GM12878 (cell line): Measurements from ENCODE around the gene DQX1. TPM values are rescaled to one million over a fixed set of nuclear protein-coding genes. Genes with fewer than 3 reads are reported as not detected.
A peak's percentile ranks its signal among the peaks of the same experiment; 100 is the strongest.

Source experiments
- BRCA1 ChIP-seq: IDR thresholded peaks from 2 replicates; pipeline ENCODE4 v1.6.1; 2011; ENCODE audit warnings: low read depth, low read length, improper control_type of control experiment
- FOXK2 ChIP-seq: fragments of 450-650 bp; IDR thresholded peaks from 2 replicates; pipeline ENCODE4 v1.6.1; 2017; ENCODE audit warnings: mild to moderate bottlenecking, moderate library complexity
- GATAD2B ChIP-seq: fragments of 450-650 bp; conservative IDR thresholded peaks from 2 replicates; pipeline ENCODE4 v1.6.1; 2017; ENCODE audit warnings: low read depth, mild to moderate bottlenecking, moderate library complexity
- MEF2A ChIP-seq: IDR thresholded peaks from 2 replicates; pipeline ENCODE4 v1.6.1; 2011; ENCODE audit warnings: low read depth, mild to moderate bottlenecking, low read length, moderate library complexity; ENCODE audit not compliant: insufficient read depth
- NFYB ChIP-seq: IDR thresholded peaks from 2 replicates; pipeline ENCODE4 v1.6.1; 2011; ENCODE audit warnings: low read depth, mild to moderate bottlenecking, low read length, improper control_type of control experiment, moderate library complexity; ENCODE audit not compliant: insufficient read depth
- NR2C2 ChIP-seq: IDR thresholded peaks from 2 replicates; pipeline ENCODE4 v1.6.1; 2011; ENCODE audit warnings: borderline replicate concordance, low read depth; ENCODE audit not compliant: control insufficient read depth, insufficient read length
- POLR2AphosphoS2 ChIP-seq: IDR thresholded peaks from 2 replicates; pipeline ENCODE4 v1.6.1; 2011; ENCODE audit warnings: low read depth, mild to moderate bottlenecking, low read length, improper control_type of control experiment, moderate library complexity
- RCOR1 ChIP-seq: conservative IDR thresholded peaks from 2 replicates; pipeline ENCODE4 v1.6.1; 2012; ENCODE audit warnings: low read depth, low read length, improper control_type of control experiment
- SRF ChIP-seq, 2 experiments: IDR thresholded peaks; 2 replicates each; pipeline ENCODE4 v1.6.1; 2011; ENCODE audit warnings: low read depth in 2 of 2, low read length in 2 of 2, mild to moderate bottlenecking in 1 of 2, moderate library complexity in 1 of 2
- SUPT20H ChIP-seq: IDR thresholded peaks from 2 replicates; pipeline ENCODE4 v1.6.1; 2011; ENCODE audit warnings: low read depth, mild to moderate bottlenecking, low read length, moderate library complexity, borderline replicate concordance; ENCODE audit not compliant: control insufficient read depth
- TAF1 ChIP-seq: IDR thresholded peaks from 2 replicates; pipeline ENCODE4 v1.6.1; 2011; ENCODE audit warnings: mild to moderate bottlenecking, low read depth, low read length, borderline replicate concordance
- TCF3 ChIP-seq: IDR thresholded peaks from 2 replicates; pipeline ENCODE4 v1.6.1; 2012; ENCODE audit warnings: low read depth, mild to moderate bottlenecking, low read length, borderline replicate concordance; ENCODE audit not compliant: insufficient read depth
- ZNF24 ChIP-seq: fragments of 450-650 bp; IDR thresholded peaks from 2 replicates; pipeline ENCODE4 v1.6.1; 2017; ENCODE audit warnings: antibody characterized with exemption, mild to moderate bottlenecking
- polyA plus RNA-seq, 11 experiments: library from polyadenylated mRNA; depleted of rRNA in 4 of 11; unstranded in 6 of 11; stranded (reverse) in 5 of 11; fragments of >200 nt; fragmentation: Nextera tagmentation in 4 of 11; fragmentation: Illumina TruSeq in 1 of 11; extraction: Ambion mirVana in 4 of 11; extraction: Trizol in 1 of 11; gene quantifications; 1 replicate in 1 of 11; 2 replicates in 10 of 11; pipeline versions ENCODE4 v1.2.1 to v1.2.3, GENCODE V29; 2011 to 2016; ENCODE audit warnings: inconsistent platforms in 2 of 11, missing spikeins in 2 of 11, low read depth in 1 of 11
- total RNA-seq, 4 experiments: library from RNA; depleted of rRNA in 3 of 4; stranded (reverse); fragments of >200 nt in 3 of 4; fragmentation: Illumina TruSeq in 1 of 4; extraction: Trizol in 1 of 4; gene quantifications; 2 replicates each; pipeline versions ENCODE4 v1.2.1 to v1.2.3, GENCODE V29; 2013 to 2021
- TF ChIP-seq, protein P1 (sequence below): IDR thresholded peaks from 2 replicates; pipeline ENCODE4 v1.6.1; 2011; ENCODE audit warnings: mild to moderate bottlenecking, low read depth, low read length, moderate library complexity; ENCODE audit not compliant: insufficient replicate concordance
- TF ChIP-seq, protein P2 (sequence below): IDR thresholded peaks from 2 replicates; pipeline ENCODE4 v1.6.1; 2012; ENCODE audit warnings: low read length, inconsistent platforms
- TF ChIP-seq, protein P3 (sequence below): fragments of 150-350 bp; IDR thresholded peaks from 2 replicates; pipeline ENCODE4 v1.6.1; 2016; ENCODE audit warnings: low read depth, low read length
- TF ChIP-seq, protein P4 (sequence below): IDR thresholded peaks from 2 replicates; pipeline ENCODE4 v1.6.1; 2011; ENCODE audit warnings: borderline replicate concordance, low read depth, mild to moderate bottlenecking, moderate library complexity, low read length; ENCODE audit not compliant: insufficient read depth, poor library complexity, severe bottlenecking
- TF ChIP-seq, protein P5 (sequence below): fragments of 450-650 bp; IDR thresholded peaks from 2 replicates; pipeline ENCODE4 v1.6.1; 2017; ENCODE audit warnings: mild to moderate bottlenecking, moderate library complexity

DQX1 gene
- total and polyA plus RNA-seq, 10 of the 15 experiments (the other 5 are each of a cell fraction or from before 2014, with no cell fraction given) = 0.34 to 2.1 (median 0.86) TPM

DNA sequence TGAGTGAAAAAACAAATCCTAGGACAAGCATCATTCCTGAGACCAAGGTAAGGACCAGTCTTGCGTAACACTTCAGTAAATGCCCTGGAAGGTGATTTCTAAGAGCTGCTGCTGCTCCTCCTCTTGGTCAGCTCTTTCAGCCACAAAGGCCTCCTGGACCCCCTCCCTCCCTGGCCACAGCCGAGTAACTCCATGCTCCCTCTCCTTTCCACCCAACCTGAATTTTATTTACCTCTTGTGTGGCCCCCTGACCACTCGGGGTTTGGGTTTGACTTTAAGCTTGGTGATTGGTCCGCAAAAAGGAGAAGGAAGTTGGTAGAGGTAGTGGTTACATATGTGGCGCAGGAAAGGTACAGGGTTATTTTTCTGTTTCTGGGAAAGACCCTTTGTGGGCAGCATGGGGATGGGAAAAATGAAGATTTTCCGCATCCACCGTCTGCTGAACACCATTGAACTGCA lies 12.9 kb upstream of the DQX1 start (continued):
- TF ChIP-seq NR2C2 = no peak
- no peak for TF ChIP-seq TCF3
- no peak for TF ChIP-seq POLR2AphosphoS2
- TF ChIP-seq RCOR1 = no peak
- TF ChIP-seq GATAD2B = no peak
- TF ChIP-seq, protein P1, sequence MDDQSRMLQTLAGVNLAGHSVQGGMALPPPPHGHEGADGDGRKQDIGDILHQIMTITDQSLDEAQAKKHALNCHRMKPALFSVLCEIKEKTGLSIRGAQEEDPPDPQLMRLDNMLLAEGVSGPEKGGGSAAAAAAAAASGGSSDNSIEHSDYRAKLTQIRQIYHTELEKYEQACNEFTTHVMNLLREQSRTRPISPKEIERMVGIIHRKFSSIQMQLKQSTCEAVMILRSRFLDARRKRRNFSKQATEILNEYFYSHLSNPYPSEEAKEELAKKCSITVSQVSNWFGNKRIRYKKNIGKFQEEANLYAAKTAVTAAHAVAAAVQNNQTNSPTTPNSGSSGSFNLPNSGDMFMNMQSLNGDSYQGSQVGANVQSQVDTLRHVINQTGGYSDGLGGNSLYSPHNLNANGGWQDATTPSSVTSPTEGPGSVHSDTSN = no peak
- TF ChIP-seq SRF (IDR thresholded peaks at IDR 0.05; ENCODE audit: low read depth in 2 of 2, low read length in 2 of 2) = 0 out of 4 replicates have a peak, but pooled peaks of 1 of the 2 experiments have one; percentile 26
- no peak for TF ChIP-seq NFYB
- no peak for TF ChIP-seq TAF1
- TF ChIP-seq, protein P2, sequence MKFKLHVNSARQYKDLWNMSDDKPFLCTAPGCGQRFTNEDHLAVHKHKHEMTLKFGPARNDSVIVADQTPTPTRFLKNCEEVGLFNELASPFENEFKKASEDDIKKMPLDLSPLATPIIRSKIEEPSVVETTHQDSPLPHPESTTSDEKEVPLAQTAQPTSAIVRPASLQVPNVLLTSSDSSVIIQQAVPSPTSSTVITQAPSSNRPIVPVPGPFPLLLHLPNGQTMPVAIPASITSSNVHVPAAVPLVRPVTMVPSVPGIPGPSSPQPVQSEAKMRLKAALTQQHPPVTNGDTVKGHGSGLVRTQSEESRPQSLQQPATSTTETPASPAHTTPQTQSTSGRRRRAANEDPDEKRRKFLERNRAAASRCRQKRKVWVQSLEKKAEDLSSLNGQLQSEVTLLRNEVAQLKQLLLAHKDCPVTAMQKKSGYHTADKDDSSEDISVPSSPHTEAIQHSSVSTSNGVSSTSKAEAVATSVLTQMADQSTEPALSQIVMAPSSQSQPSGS = peak; percentile 64; the same call in 1 of the 2 replicates
- TF ChIP-seq, protein P3, sequence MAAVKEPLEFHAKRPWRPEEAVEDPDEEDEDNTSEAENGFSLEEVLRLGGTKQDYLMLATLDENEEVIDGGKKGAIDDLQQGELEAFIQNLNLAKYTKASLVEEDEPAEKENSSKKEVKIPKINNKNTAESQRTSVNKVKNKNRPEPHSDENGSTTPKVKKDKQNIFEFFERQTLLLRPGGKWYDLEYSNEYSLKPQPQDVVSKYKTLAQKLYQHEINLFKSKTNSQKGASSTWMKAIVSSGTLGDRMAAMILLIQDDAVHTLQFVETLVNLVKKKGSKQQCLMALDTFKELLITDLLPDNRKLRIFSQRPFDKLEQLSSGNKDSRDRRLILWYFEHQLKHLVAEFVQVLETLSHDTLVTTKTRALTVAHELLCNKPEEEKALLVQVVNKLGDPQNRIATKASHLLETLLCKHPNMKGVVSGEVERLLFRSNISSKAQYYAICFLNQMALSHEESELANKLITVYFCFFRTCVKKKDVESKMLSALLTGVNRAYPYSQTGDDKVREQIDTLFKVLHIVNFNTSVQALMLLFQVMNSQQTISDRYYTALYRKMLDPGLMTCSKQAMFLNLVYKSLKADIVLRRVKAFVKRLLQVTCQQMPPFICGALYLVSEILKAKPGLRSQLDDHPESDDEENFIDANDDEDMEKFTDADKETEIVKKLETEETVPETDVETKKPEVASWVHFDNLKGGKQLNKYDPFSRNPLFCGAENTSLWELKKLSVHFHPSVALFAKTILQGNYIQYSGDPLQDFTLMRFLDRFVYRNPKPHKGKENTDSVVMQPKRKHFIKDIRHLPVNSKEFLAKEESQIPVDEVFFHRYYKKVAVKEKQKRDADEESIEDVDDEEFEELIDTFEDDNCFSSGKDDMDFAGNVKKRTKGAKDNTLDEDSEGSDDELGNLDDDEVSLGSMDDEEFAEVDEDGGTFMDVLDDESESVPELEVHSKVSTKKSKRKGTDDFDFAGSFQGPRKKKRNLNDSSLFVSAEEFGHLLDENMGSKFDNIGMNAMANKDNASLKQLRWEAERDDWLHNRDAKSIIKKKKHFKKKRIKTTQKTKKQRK = no peak
- no peak for TF ChIP-seq SUPT20H
- TF ChIP-seq, protein P4, sequence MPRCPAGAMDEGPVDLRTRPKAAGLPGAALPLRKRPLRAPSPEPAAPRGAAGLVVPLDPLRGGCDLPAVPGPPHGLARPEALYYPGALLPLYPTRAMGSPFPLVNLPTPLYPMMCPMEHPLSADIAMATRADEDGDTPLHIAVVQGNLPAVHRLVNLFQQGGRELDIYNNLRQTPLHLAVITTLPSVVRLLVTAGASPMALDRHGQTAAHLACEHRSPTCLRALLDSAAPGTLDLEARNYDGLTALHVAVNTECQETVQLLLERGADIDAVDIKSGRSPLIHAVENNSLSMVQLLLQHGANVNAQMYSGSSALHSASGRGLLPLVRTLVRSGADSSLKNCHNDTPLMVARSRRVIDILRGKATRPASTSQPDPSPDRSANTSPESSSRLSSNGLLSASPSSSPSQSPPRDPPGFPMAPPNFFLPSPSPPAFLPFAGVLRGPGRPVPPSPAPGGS = no peak
- TF ChIP-seq FOXK2 = no peak
- TF ChIP-seq MEF2A = 0 out of 2 replicates have a peak, but pooled peaks have one; percentile 42
- TF ChIP-seq BRCA1 = no peak
- TF ChIP-seq ZNF24 = no peak
- TF ChIP-seq, protein P5, sequence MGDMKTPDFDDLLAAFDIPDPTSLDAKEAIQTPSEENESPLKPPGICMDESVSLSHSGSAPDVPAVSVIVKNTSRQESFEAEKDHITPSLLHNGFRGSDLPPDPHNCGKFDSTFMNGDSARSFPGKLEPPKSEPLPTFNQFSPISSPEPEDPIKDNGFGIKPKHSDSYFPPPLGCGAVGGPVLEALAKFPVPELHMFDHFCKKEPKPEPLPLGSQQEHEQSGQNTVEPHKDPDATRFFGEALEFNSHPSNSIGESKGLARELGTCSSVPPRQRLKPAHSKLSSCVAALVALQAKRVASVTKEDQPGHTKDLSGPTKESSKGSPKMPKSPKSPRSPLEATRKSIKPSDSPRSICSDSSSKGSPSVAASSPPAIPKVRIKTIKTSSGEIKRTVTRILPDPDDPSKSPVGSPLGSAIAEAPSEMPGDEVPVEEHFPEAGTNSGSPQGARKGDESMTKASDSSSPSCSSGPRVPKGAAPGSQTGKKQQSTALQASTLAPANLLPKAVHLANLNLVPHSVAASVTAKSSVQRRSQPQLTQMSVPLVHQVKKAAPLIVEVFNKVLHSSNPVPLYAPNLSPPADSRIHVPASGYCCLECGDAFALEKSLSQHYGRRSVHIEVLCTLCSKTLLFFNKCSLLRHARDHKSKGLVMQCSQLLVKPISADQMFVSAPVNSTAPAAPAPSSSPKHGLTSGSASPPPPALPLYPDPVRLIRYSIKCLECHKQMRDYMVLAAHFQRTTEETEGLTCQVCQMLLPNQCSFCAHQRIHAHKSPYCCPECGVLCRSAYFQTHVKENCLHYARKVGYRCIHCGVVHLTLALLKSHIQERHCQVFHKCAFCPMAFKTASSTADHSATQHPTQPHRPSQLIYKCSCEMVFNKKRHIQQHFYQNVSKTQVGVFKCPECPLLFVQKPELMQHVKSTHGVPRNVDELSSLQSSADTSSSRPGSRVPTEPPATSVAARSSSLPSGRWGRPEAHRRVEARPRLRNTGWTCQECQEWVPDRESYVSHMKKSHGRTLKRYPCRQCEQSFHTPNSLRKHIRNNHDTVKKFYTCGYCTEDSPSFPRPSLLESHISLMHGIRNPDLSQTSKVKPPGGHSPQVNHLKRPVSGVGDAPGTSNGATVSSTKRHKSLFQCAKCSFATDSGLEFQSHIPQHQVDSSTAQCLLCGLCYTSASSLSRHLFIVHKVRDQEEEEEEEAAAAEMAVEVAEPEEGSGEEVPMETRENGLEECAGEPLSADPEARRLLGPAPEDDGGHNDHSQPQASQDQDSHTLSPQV = no peak
